Kidney (tissue), 14 donors: ENCODE results near the gene BTBD17. TPM values are rescaled to one million over a fixed set of nuclear protein-coding genes. Genes with fewer than 3 reads are reported as not detected.
A peak's percentile ranks its signal among the peaks of the same experiment; 100 is the strongest.

Source experiments
- DNase-seq, 5 donors: peaks; one replicate each; pipeline ENCODE4 v3.0.0-alpha.2; 2013 to 2020
- FAIRE-seq: peaks from 2 replicates; lab custom pipeline; 2012; peaks lifted over from hg19 to GRCh38; lab: Jason Lieb, UNC
- H3K27ac ChIP-seq, 2 donors: one replicate each; pipeline ENCODE4 v1.7.0; 2013; ENCODE audit warnings: low read depth in 2 of 2, low read length in 2 of 2, inconsistent platforms in 1 of 2
- H3K27me3 ChIP-seq: one replicate; pipeline ENCODE4 v1.7.1; 2013; ENCODE audit warnings: low read length, inconsistent platforms; ENCODE audit not compliant: control insufficient read depth, insufficient read depth
- H3K36me3 ChIP-seq, 3 donors: one replicate each; pipeline versions ENCODE4 v1.7.0 to v1.7.1; 2013; ENCODE audit warnings: low read length in 3 of 3, control low read depth in 1 of 3, inconsistent platforms in 1 of 3; ENCODE audit not compliant: insufficient read depth in 3 of 3, control insufficient read depth in 2 of 3
- H3K4me1 ChIP-seq, 3 donors: one replicate each; pipeline versions ENCODE4 v1.7.0 to v1.7.1; 2013; ENCODE audit warnings: low read length in 3 of 3, inconsistent platforms in 1 of 3, low read depth in 1 of 3; ENCODE audit not compliant: control insufficient read depth in 2 of 3, insufficient read depth in 2 of 3
- H3K4me3 ChIP-seq, 3 donors: one replicate each; pipeline versions ENCODE4 v1.7.0 to v1.8.1; 2013; ENCODE audit warnings: low read length in 3 of 3, control low read depth in 1 of 3, inconsistent platforms in 1 of 3
- H3K9ac ChIP-seq, 3 donors: one replicate each; pipeline versions ENCODE4 v1.7.0 to v1.7.1; 2013; ENCODE audit warnings: low read length in 3 of 3, control low read depth in 1 of 3, inconsistent platforms in 1 of 3
- H3K9me3 ChIP-seq, 3 donors: one replicate each; pipeline versions ENCODE4 v1.7.0 to v1.7.1; 2013; ENCODE audit warnings: low read length in 3 of 3, control low read depth in 1 of 3, inconsistent platforms in 1 of 3; ENCODE audit not compliant: control insufficient read depth in 2 of 3, insufficient read depth in 1 of 3
- intact Hi-C: fragments of 100-400 bp; cut with DNase I; formaldehyde crosslinking; loops from one replicate; pipeline ENCODE4 v1.11.1; 2022
- polyA plus RNA-seq: library from polyadenylated mRNA; stranded (reverse); fragments of 350-450 nt; fragmentation: Illumina TruSeq; extraction: RNeasy Lipid Tissue Mini Kit (QIAGEN cat#74804); gene quantifications from one replicate; pipeline ENCODE4 v1.2.3, GENCODE V29; 2014; ENCODE audit warnings: low read depth, low replicate concordance; ENCODE audit not compliant: insufficient read depth
- total RNA-seq: library from RNA; stranded (reverse); fragmentation: NEBNext Ultra II Directional; extraction: Animal tissue kit (Norgen Biotek cat#: 25700); gene quantifications from one replicate; pipeline ENCODE4 v1.2.1, GENCODE V29; 2021
- TF ChIP-seq, protein P1 (sequence below): IDR thresholded peaks from 3 replicates; pipeline ENCODE4 v1.5.1; 2012; ENCODE audit warnings: mild to moderate bottlenecking, moderate library complexity, borderline replicate concordance; ENCODE audit not compliant: insufficient read depth; ENCODE audit errors: extremely low read depth
- donor health status: control.
- donor health status: control.
- donor health status: control.
- donor health status: control.
- donor health status: control.
- donor health status: DM: yes; HTN: yes; CAD: no.
- donor health status: Normal renal cell carcinoma (clear cell type).

The BTBD17 gene
- total and polyA plus RNA-seq, 2 donors from 2014 or later = not detected

DNA sequence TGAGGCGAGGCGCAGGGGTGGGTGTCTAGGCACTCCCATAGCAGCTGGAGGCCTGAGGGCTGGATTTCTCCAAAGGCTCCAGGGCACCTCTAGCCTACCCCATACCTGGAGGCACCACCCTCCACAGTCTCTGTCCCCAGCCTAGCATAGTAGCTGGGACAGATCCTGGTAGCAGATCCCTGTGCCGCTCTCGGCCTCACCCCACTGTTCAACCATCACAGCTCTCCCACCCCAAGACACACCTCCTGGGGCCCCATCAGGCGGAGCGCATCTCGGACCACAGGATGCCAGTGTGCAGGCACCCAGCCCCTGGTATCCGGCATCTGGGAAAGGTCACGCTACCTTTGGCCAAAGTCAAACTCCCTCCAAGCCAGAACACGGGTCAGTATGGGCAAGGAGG lies 7.1 kb downstream of the BTBD17 start:
- Histone ChIP-seq H3K9ac (no peak overlapping the region), H3K9me3 (no peaks in the 10 kb centered on the region), H3K27me3 (peaks cover 22% of the 10 kb centered on the region), H3K4me3 (no peak overlapping the region), H3K36me3 (no peaks in the 10 kb centered on the region), H3K4me1 (no peaks in the 10 kb centered on the region), H3K27ac (no peak overlapping the region)
- intact Hi-C loops = no loop called here
- no peak for DNase-seq
- TF ChIP-seq, protein P1, sequence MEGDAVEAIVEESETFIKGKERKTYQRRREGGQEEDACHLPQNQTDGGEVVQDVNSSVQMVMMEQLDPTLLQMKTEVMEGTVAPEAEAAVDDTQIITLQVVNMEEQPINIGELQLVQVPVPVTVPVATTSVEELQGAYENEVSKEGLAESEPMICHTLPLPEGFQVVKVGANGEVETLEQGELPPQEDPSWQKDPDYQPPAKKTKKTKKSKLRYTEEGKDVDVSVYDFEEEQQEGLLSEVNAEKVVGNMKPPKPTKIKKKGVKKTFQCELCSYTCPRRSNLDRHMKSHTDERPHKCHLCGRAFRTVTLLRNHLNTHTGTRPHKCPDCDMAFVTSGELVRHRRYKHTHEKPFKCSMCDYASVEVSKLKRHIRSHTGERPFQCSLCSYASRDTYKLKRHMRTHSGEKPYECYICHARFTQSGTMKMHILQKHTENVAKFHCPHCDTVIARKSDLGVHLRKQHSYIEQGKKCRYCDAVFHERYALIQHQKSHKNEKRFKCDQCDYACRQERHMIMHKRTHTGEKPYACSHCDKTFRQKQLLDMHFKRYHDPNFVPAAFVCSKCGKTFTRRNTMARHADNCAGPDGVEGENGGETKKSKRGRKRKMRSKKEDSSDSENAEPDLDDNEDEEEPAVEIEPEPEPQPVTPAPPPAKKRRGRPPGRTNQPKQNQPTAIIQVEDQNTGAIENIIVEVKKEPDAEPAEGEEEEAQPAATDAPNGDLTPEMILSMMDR = no peak
- no peak for FAIRE-seq

DNA sequence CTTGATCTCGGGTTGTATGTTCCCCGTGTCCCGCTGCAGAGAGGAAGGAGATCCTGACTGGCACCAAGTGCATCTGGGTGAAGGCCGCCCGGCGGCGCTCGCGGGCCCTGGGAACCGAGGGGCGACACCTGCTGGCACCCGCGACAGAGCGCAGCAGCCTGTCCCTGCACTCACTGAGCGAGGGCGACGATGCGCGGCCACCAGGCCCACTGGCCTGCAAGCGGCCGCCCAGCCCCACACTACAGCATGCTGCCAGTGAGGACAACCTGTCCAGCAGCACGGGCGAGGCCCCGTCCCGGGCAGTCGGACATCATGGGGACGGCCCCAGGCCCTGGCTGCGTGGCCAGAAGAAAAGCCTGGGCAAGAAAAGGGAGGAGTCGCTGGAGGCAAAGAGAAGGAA lies 7.5 kb downstream of the BTBD17 start:
- Histone ChIP-seq H3K27me3 (peaks cover 22% of the 10 kb centered on the region), H3K27ac (no peak overlapping the region), H3K4me1 (no peaks in the 10 kb centered on the region), H3K4me3 (no peak overlapping the region), H3K9me3 (no peaks in the 10 kb centered on the region), H3K9ac (no peak overlapping the region), H3K36me3 (no peaks in the 10 kb centered on the region)
- TF ChIP-seq, protein P1 = peak; percentile 4
- intact Hi-C loops = no loop called here
- DNase-seq (peak in 3 of 5 donors; percentile 73 to 75 (median 75)), FAIRE-seq (no peak)

DNA sequence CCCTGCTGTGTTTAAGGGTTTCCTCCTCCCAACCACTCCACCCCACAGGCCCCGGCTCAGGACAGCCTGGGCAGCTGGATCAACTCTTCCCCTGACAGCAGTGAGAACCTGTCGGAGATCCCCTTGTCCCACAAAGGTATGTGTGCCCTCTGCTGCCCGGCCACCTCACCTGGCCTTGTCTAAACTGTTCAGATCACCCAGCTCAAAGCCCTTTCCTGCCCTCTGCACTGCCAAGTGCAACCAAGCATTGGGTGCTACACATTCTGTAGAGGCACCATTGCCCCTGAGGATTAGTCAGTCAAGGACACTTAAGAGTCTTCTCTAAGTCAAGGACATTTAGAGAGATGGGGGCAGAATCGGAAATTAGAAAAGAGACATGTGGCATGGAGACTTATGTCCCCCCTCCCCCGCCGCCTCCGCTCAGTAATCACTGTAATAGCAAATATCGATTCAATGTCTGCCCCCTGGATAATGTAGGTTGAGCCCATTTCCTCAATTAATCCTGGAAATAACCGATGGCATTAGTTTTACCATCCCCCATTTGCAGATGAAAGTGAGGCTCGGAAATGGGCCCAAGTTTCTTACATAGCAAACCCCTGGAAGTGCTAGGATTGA lies 8.1 kb downstream of the BTBD17 start:
- intact Hi-C loops = no loop called here
- Histone ChIP-seq H3K27ac (no peak overlapping the region), H3K27me3 (peaks cover 18% of the 10 kb centered on the region), H3K9ac (no peak overlapping the region), H3K4me1 (no peaks in the 10 kb centered on the region), H3K36me3 (no peaks in the 10 kb centered on the region), H3K4me3 (no peak overlapping the region), H3K9me3 (no peaks in the 10 kb centered on the region)
- no peak for FAIRE-seq
- TF ChIP-seq, protein P1 = no peak
- DNase-seq = no peak
